NOMO-1 treated with DMSO at 0.1 percent for 48 hours (cell line): ENCODE measurements around the gene MYL12A.
A peak's percentile ranks its signal among the peaks of the same experiment; 100 is the strongest.
"Not testable (repeated sequence)": the region's sequence is repeated elsewhere in the genome, so short reads cannot be mapped to it uniquely, and the experiment has no call there.

Source experiments
- DNase-seq: peaks from one replicate; lab custom pipeline; 2025; ENCODE audit not compliant: unreplicated experiment; lab: John Stamatoyannopoulos, UW

Gene MYL12A

DNA sequence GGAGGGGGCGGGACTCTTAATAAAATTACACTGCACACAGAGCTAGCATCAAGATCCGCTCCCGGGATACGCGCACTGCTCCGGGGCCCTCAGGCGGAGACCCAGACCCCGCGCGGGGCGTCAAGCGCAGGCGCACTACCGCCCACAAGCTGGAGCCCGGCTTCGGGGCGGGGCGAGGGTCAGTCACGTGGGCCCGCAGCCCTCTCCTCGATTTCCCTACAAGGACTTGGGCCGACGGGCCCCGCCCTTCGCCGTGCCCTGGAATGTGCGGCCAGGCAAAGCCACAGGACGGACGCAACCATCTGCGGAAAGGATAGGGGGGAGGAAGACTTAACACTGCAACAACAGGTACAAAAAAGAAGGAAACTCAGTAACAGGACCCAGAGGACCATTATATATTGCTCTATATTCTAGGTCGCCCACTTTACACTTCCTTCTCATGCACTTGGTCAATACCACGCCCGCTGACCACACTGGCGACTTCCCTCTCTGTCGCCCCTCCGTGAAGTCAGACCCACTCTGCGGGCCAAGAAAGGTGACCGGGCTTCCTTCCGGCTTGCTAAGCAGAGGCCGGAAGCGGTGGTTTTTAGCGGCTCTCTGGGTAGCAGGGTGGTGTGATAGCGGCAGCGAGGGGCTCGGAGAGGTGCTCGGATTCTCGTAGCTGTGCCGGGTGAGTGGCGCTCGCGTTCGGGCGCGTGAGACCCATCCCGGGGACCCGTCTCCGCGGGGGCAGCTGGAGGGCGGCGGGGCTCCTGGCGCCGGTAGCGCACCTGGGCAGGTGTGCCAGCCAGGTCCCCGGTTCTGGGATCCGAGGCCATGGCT, at the start of gene MYL12A:
Gene MYL12A (plus strand): TSS at position 562 of the 822 bp plus-strand sequence. CDS start 5,447 bp downstream, outside the sequence.
- peak; percentile 91 for DNase-seq

DNA sequence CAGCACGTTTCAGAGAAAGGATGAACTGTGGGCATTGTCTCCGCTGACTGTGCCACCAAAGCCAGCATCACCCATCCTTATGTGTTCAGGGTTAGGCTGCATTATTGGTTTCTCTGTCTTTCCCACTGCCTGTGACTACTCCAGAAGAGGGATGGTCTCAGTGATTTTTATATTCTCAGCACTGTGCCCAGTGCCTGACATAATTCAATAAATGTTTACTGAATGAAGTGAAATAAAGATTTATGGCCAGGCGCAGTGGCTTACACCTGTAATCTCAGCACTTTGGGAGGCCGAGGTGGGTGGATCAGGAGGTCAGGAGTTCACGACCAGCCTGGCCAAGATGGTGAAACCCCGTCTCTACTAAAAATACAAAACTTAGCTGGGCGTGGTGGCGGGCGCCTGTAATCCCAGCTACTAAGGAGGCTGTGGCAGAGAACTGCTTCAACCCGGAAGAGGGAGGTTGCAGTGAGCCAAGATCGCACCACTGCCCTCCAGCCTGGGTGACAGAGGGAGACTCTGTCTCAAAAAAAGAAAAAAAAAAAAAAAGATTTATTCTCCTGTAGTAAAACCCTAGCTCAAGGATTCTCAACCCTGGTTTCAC, 49.2 kb upstream of the MYL12A start:
- DNase-seq, result not testable (repeated sequence)

GRCh38 chr18:3199942-3200645, 47.5 kb upstream of the MYL12A start:
- DNase-seq, result no peak

DNA sequence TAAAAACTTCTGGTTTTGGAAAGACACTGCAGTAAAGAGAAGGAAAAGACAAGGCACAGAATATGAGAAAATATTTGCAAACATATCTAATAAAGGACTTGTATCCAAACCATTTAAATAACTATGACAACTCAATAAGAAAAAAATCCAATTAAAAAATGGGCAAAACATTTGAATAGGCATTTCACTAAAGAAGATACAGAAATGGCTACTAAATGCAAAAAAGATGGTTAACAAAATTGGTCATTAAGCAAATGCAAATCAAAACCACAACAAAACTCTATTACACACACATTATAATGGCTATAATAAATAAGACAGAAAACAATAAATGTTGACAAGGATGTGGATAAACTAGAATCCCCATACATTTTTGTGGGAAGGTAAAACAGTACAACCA, 42.4 kb upstream of the MYL12A start:
- no peak for DNase-seq

DNA sequence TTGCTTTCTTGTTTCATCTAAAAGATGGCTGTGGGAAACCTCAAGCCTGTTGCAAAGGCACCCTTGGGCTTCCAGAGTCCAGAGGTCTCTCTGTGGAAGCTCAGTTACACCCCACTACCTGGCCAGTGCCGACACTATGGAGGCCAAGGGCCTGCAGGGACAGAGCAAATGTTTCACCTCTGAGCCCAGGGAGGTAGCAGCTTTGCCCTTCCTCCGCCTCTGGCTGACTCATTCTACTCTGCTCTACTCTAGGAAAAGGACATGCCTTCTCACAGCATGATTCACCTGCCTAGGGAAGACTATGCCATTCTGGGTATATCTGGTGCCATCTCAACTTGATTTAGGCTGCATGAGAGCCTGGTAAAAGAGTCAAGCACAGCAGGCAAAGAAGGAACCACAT, 40.0 kb upstream of the MYL12A start:
- DNase-seq, result no peak

DNA sequence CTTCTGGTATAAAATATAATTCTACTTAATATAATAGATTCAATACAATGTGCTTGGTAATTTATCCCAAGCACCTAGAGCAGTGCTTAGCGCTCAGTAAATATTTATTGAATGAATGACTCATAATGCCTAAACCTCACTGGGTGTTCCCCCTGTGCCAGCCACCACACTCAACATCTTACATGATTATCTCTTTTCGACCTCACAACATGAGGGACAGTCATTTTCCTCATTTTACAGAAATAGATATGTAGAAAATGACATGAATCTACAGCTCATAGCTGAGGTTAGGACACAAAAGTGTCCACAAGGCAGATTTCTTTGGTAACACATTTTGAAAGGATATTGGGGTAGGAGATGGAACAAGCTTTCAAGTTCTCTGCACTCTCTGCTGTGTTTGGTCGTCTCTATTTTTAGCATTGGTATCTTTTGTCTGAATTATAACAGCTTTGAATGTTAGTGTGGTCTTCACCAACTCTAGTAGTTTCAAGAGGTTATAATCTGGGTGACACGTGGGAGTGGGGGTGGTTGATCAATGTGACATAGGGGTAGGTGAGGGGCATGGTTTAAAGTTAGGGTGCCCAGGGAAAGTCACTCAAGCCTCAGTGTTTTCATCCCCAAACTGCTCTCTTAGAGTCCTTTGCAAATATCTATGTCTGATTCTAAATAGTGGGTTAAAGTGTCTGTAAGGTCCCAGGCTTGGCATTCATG, 37.6 kb upstream of the MYL12A start:
- DNase-seq, result no peak

DNA sequence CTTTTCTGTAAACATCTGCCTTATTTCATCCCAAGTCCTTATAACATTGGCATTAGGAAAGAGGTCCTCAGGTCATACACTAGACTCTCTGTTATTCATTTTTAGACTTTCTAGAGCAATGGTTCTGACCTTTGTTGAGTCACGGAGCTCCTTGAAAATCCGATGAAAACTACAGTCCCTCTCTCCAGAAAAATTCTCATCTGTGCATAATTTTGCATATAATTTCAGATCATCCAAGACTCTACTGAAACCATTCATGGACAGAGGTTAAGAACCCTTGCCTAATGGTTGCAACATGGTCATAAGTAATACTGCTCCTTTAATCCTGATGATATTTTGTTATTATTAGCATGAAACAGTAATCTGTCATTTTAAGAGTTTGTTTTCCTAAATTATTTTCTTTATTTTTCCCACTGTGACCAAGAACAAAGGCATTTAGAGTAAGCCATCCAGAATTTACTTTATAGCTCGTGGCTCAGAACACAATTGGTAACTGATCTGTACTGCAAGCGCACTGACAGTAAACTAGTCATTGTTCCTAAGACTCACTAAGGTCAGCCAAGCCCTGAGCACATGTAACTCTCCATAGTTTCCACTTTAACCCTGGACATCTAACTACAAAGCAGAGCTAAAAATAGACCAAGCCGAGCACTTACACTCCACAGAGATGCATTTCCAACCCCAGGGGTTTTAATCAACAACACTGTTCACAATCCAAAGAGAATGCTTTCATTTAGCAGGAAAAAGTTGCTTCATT, 36.2 kb upstream of the MYL12A start:
- no peak for DNase-seq

- no peak for DNase-seq
Measured at GRCh38 chr18:3212657-3213056, 34.9 kb upstream of the MYL12A start.

- no peak for DNase-seq
Measured at GRCh38 chr18:3213300-3214059, 34.1 kb upstream of the MYL12A start.

GRCh38 chr18:3214855-3215637, 32.6 kb upstream of the MYL12A start:
- no peak for DNase-seq

- no peak for DNase-seq
Measured at GRCh38 chr18:3216987-3217386, 30.6 kb upstream of the MYL12A start.

GRCh38 chr18:3217948-3218647, 29.5 kb upstream of the MYL12A start:
- DNase-seq, result no peak

- DNase-seq, result no peak
Measured at GRCh38 chr18:3218819-3219218, 28.8 kb upstream of the MYL12A start.

DNA sequence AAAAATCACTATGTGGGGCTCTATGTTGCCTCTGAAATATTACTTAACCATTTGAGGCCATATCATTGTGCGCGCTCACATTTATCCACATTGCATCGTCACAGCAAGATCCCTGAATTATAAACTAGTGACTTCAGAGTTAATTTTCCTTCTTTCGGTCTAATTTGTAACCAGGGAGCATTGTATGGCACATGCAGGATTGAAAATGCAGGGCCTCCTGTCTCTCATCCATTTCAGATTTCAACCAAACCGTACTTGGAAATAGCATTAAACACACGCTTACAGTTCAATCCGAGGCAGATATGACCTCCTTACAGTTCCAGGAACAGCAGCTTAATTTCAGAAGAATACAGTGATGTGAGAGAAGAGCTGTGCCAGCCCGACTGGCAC, 28.4 kb upstream of the MYL12A start:
- DNase-seq, result no peak

DNA sequence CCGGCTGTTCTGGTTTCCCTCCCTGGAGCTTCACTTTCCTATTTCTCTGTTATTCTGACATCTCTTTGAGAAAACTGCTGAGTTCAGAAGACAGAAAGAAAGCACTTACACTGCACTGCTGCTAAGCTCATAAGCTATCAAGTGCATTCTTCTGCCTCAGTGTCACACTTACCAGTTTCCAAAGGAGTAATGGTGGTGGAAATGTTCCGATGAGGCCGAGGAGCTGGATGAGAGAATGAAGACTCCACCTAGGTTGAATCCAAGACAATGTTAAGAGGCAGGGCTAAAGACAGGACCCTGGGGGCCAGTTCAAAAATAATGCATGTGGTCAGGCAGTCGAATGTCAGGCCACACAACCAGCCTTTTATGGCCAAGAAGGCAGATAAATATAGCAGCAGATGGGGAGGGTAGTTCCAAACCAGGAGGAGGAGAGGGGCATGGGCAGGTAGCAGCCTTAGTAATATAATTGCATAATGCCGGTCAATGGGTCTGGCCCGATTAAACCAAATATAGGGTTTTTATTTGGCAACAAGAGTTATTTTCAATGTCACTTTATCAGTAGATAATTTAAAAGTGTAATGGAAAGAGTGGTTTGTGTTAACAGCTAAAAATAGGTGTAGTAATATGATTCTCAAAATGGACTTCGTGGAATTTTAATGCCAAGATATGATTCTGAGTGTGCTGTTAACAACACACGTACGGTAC, 27.8 kb upstream of the MYL12A start, which contains the start of gene MYOM1:
Gene MYOM1 (minus strand): TSS at position 338 of the 705 bp plus-strand sequence. CDS start 4,745 bp downstream, outside the sequence.
- no peak for DNase-seq

DNA sequence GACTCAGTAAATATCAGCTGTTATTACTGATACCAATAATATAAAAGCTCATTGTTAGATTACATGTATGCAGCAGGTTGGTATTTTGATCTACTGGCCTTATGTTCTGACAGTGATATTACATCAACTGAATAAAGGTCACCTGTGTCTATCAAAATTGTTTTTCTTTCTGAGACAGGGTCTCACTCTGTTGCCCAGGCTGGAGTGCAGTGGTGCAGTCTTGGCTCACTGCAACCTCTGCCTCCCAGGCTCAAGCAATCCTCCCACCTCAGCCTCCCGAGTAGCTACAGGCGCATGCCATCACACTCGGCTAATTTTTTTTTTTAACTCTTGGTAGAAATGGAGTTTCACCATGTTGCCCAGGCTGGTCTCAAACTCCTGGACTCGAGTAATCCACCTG, 26.7 kb upstream of the MYL12A start:
- DNase-seq, result not testable (repeated sequence)

- DNase-seq, result no peak
Measured at GRCh38 chr18:3221496-3221895, 26.1 kb upstream of the MYL12A start.

- no peak for DNase-seq
Measured at GRCh38 chr18:3223356-3223755, 24.2 kb upstream of the MYL12A start.
